Measurements from ENCODE around the gene SLAMF7.

- no peak for TF ChIP-seq POLR2A (IDR thresholded peaks at IDR 0.05)
- TF ChIP-seq, protein P1, sequence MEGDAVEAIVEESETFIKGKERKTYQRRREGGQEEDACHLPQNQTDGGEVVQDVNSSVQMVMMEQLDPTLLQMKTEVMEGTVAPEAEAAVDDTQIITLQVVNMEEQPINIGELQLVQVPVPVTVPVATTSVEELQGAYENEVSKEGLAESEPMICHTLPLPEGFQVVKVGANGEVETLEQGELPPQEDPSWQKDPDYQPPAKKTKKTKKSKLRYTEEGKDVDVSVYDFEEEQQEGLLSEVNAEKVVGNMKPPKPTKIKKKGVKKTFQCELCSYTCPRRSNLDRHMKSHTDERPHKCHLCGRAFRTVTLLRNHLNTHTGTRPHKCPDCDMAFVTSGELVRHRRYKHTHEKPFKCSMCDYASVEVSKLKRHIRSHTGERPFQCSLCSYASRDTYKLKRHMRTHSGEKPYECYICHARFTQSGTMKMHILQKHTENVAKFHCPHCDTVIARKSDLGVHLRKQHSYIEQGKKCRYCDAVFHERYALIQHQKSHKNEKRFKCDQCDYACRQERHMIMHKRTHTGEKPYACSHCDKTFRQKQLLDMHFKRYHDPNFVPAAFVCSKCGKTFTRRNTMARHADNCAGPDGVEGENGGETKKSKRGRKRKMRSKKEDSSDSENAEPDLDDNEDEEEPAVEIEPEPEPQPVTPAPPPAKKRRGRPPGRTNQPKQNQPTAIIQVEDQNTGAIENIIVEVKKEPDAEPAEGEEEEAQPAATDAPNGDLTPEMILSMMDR (IDR thresholded peaks at IDR 0.05) = no peak
These were observed 58.2 kb downstream of the SLAMF7 start for GRCh38 chr1:160797271-160797709.
